ENCODE data around the gene SENP3. TPM values are rescaled to one million over a fixed set of nuclear protein-coding genes. Genes with fewer than 3 reads are reported as not detected.
A peak's percentile ranks its signal among the peaks of the same experiment; 100 is the strongest.

SENP3 gene
- total and polyA plus RNA-seq, 2 of the 13 experiments (the other 11 are each of a cell fraction or from before 2014, with no cell fraction given) = 55.8 to 75.4 TPM

DNA sequence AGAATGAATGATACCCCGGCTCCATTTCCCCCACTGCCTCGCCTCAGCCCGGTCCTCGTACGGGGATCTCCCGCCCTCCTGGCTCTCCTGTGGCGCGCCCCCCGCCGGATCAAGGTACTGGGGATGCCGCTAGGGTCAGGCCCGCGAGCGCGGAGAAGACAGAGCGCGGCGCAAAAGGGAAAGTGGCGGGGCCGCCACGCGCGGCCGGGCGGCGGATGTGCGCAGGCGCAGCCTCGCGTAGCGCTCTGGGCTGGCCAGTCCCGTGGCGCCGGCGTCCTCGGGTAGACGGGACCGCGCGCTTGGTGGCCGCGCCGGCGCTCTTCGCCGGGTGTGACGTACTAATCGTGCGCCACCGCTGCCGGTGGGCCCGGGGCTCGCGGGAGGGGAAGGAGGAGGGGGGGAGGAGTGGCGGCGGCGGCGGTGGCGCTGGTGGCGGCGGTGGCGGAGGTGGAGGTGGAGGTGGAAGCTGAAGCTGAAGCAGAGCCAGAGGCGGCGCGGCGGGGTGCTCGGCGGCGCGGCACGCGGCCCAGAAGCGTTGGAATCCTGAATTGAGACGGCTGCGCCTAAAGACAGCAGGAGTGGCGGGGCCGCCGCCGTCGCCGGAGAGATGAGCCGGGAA is at the start of gene SENP3 (continued):
- TF ChIP-seq NONO (IDR thresholded peaks at IDR 0.05) = no peak
- peak; percentile 65 for TF ChIP-seq NONO (CRISPR knock-in tag; conservative IDR thresholded peaks at IDR 0.05)
- no peak for TF ChIP-seq ZSCAN12 (CRISPR knock-in tag; IDR thresholded peaks at IDR 0.05)
- no peak for TF ChIP-seq KLF6 (CRISPR knock-in tag; IDR thresholded peaks at IDR 0.05)
- peak; percentile 14; the same call in 1 of the 2 replicates for TF ChIP-seq NFKB2 (CRISPR knock-in tag; IDR thresholded peaks at IDR 0.05; ENCODE audit: borderline replicate concordance)
- TF ChIP-seq, protein P1, sequence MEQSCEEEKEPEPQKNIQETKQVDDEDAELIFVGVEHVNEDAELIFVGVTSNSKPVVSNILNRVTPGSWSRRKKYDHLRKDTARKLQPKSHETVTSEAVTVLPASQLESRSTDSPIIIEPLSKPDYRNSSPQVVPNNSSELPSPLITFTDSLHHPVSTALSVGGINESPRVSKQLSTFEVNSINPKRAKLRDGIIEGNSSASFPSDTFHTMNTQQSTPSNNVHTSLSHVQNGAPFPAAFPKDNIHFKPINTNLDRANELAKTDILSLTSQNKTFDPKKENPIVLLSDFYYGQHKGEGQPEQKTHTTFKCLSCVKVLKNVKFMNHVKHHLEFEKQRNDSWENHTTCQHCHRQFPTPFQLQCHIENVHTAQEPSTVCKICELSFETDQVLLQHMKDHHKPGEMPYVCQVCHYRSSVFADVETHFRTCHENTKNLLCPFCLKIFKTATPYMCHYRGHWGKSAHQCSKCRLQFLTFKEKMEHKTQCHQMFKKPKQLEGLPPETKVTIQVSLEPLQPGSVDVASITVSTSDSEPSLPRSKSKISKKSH (CRISPR knock-in tag; IDR thresholded peaks at IDR 0.05; ENCODE audit: borderline replicate concordance) = no peak
- TF ChIP-seq, protein P2, sequence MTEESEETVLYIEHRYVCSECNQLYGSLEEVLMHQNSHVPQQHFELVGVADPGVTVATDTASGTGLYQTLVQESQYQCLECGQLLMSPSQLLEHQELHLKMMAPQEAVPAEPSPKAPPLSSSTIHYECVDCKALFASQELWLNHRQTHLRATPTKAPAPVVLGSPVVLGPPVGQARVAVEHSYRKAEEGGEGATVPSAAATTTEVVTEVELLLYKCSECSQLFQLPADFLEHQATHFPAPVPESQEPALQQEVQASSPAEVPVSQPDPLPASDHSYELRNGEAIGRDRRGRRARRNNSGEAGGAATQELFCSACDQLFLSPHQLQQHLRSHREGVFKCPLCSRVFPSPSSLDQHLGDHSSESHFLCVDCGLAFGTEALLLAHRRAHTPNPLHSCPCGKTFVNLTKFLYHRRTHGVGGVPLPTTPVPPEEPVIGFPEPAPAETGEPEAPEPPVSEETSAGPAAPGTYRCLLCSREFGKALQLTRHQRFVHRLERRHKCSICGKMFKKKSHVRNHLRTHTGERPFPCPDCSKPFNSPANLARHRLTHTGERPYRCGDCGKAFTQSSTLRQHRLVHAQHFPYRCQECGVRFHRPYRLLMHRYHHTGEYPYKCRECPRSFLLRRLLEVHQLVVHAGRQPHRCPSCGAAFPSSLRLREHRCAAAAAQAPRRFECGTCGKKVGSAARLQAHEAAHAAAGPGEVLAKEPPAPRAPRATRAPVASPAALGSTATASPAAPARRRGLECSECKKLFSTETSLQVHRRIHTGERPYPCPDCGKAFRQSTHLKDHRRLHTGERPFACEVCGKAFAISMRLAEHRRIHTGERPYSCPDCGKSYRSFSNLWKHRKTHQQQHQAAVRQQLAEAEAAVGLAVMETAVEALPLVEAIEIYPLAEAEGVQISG (CRISPR knock-in tag; IDR thresholded peaks at IDR 0.05) = peak; percentile 73
- TF ChIP-seq TBX2 (CRISPR knock-in tag; IDR thresholded peaks at IDR 0.05; ENCODE audit: borderline replicate concordance) = no peak; the same call in 1 of the 2 replicates
- 0 out of 2 replicates have a peak, but pooled peaks have one; percentile 3 for TF ChIP-seq MEF2D (CRISPR knock-in tag; IDR thresholded peaks at IDR 0.05)
- no peak for TF ChIP-seq RORA (CRISPR knock-in tag; IDR thresholded peaks at IDR 0.05)
- no peak for TF ChIP-seq SMAD9 (CRISPR knock-in tag; IDR thresholded peaks at IDR 0.05)
- no peak; the same call in 1 of the 2 replicates for TF ChIP-seq ZNF768 (CRISPR knock-in tag; IDR thresholded peaks at IDR 0.05)
- TF ChIP-seq ZNF446 (CRISPR knock-in tag; IDR thresholded peaks at IDR 0.05) = no peak
- TF ChIP-seq ZNF549 (CRISPR knock-in tag; IDR thresholded peaks at IDR 0.05) = no peak
- TF ChIP-seq ZSCAN29 (CRISPR knock-in tag; conservative IDR thresholded peaks at IDR 0.05) = no peak
- no peak for TF ChIP-seq RAD51 (IDR thresholded peaks at IDR 0.05; ENCODE audit: borderline replicate concordance)
- TF ChIP-seq, protein P3, sequence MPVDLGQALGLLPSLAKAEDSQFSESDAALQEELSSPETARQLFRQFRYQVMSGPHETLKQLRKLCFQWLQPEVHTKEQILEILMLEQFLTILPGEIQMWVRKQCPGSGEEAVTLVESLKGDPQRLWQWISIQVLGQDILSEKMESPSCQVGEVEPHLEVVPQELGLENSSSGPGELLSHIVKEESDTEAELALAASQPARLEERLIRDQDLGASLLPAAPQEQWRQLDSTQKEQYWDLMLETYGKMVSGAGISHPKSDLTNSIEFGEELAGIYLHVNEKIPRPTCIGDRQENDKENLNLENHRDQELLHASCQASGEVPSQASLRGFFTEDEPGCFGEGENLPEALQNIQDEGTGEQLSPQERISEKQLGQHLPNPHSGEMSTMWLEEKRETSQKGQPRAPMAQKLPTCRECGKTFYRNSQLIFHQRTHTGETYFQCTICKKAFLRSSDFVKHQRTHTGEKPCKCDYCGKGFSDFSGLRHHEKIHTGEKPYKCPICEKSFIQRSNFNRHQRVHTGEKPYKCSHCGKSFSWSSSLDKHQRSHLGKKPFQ (CRISPR knock-in tag; IDR thresholded peaks at IDR 0.05; ENCODE audit: insufficient replicate concordance) = no peak
- no peak for TF ChIP-seq FIP1L1 (IDR thresholded peaks at IDR 0.05; ENCODE audit: borderline replicate concordance, insufficient read depth, low read depth, low read length)
- TF ChIP-seq RFXAP (CRISPR knock-in tag; IDR thresholded peaks at IDR 0.05; ENCODE audit: borderline replicate concordance) = no peak
